GM12892 (cell line): ENCODE measurements around the gene MEPCE.

Experiments used
- POLR2A ChIP-seq: IDR thresholded peaks from 2 replicates; pipeline ENCODE4 v1.6.1; 2011; ENCODE audit warnings: low read depth, low read length, control low read depth
- POLR2AphosphoS5 ChIP-seq: IDR thresholded peaks from 2 replicates; pipeline ENCODE4 v1.6.1; 2011; ENCODE audit warnings: low read depth, low read length, control low read depth

DNA sequence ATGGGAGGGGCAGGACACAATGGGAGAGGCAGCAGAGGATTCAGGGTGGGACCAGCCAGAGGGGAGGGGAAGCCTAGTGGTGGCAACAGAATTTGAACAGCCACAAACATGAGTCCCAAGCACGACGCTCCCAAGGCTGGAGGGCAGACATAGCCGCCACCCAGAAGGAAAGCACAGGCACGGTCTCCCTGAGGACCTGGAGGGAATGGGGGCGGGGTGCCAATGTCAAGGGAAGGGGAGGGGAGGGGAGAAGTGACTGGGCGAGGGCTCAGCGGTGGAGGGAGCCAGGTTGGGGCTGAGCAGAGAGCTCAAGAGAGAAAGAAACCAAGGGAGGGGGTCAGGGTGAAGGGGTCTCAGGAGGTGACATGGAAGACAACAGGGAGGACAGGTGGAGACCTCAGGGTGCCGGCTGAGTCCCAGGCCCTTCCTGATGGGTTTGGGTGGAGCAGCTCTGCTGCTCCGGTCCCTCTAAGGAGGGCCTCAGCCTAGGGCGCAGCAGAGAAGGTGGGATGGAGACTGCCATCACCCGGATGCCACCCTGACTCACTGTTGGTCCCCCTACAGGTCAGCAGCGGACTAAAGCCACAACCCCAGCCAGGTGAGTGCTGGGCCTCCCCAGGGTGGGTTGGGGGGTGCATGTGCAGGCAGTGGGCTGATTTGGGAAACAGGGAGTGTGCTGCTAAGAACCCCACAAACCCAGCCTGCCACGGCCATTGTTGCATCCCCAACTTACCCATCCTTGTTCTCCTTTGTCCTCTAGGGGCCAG lies 32.1 kb upstream of the MEPCE start:
- TF ChIP-seq POLR2A: no peak
- no peak for TF ChIP-seq POLR2AphosphoS5
